Lower lobe of right lung (tissue), 2 donors: ENCODE data around the gene ABCA5. TPM values are rescaled to one million over a fixed set of nuclear protein-coding genes. Genes with fewer than 3 reads are reported as not detected.

Source experiments
- ATAC-seq, 2 donors: fragments of 200-7000 bp; cut with Tn5 transposase; one replicate each; pipeline ENCODE4 v1.9.1; 2020 to 2022; ENCODE audit warnings: mild to moderate bottlenecking in 2 of 2, moderate library complexity in 2 of 2
- DNase-seq: peaks from one replicate; pipeline ENCODE4 v3.0.0-alpha.2; 2020
- H3K27ac ChIP-seq: fragments of 200-600 bp; one replicate; pipeline ENCODE4 v1.8.0; 2022
- H3K27me3 ChIP-seq: fragments of 200-600 bp; one replicate; pipeline ENCODE4 v1.8.0; 2022; ENCODE audit warnings: low read depth
- H3K36me3 ChIP-seq: fragments of 200-600 bp; one replicate; pipeline ENCODE4 v1.8.0; 2022; ENCODE audit warnings: mild to moderate bottlenecking
- H3K4me1 ChIP-seq: fragments of 200-600 bp; one replicate; pipeline ENCODE4 v1.8.0; 2022
- H3K4me3 ChIP-seq: fragments of 200-600 bp; one replicate; pipeline ENCODE4 v1.8.0; 2022; ENCODE audit warnings: mild to moderate bottlenecking
- H3K9me3 ChIP-seq: fragments of 200-600 bp; one replicate; pipeline ENCODE4 v1.8.0; 2022
- CTCF ChIP-seq: fragments of 200-600 bp; IDR thresholded peaks from one replicate; pipeline ENCODE4 v1.8.0; 2022; ENCODE audit warnings: antibody characterized with exemption, mild to moderate bottlenecking
- intact Hi-C: fragments of 100-400 bp; cut with DNase I; formaldehyde crosslinking; loops from one replicate; pipeline ENCODE4 v1.11.0; 2022
- total RNA-seq: library from RNA; stranded (reverse); fragmentation: NEBNext Ultra II Directional; extraction: Animal tissue kit (Norgen Biotek cat#: 25700); gene quantifications from one replicate; pipeline ENCODE4 v1.2.1, GENCODE V29; 2021
- donor health status: DM: no; HTN: yes; CAD: no; lungs with severe emphysema.

ABCA5 gene
- total RNA-seq, 1 donor from 2014 or later, result 20.5 TPM

- Histone ChIP-seq H3K4me3 (no peak overlapping the region), H3K27ac (no peak overlapping the region), H3K27me3 (no peaks in the 10 kb centered on the region), H3K36me3 (no peaks in the 10 kb centered on the region), H3K9me3 (no peaks in the 10 kb centered on the region), H3K4me1 (no peaks in the 10 kb centered on the region)
- DNase-seq (no peak), ATAC-seq (no peak)
- no peak for TF ChIP-seq CTCF
- intact Hi-C loops, result loop anchor here (10.0 kb wide), 1 partner anchor 465 kb away; no protein-coding TSS in a partner anchor
These were observed 87.0 kb downstream of the ABCA5 start for GRCh38 chr17:69239611-69240600.

- H3K36me3 ChIP-seq, result no peaks in the 10 kb centered on the region
- H3K9me3 ChIP-seq, result no peaks in the 10 kb centered on the region
- H3K4me1 ChIP-seq, result no peaks in the 10 kb centered on the region
- intact Hi-C loops, result loop anchor here (10.0 kb wide), 1 partner anchor 462 kb away; no protein-coding TSS in a partner anchor
- ATAC-seq, result no peak
- no peak overlapping the region for H3K27ac ChIP-seq
- TF ChIP-seq CTCF, result no peak
- no peak overlapping the region for H3K4me3 ChIP-seq
- no peak for DNase-seq
- no peaks in the 10 kb centered on the region for H3K27me3 ChIP-seq
These were observed 90.0 kb downstream of the ABCA5 start for GRCh38 chr17:69236946-69237345.

GRCh38 chr17:69236464-69236863 is 90.5 kb downstream of the ABCA5 start:
- Histone ChIP-seq H3K4me1 (no peaks in the 10 kb centered on the region), H3K27ac (no peak overlapping the region), H3K36me3 (no peaks in the 10 kb centered on the region), H3K4me3 (no peak overlapping the region), H3K27me3 (no peaks in the 10 kb centered on the region), H3K9me3 (no peaks in the 10 kb centered on the region)
- intact Hi-C loops, result loop anchor here (10.0 kb wide), 1 partner anchor 462 kb away; no protein-coding TSS in a partner anchor
- ATAC-seq (no peak), DNase-seq (no peak)
- TF ChIP-seq CTCF, result no peak

GRCh38 chr17:69235338-69236058 is 91.4 kb downstream of the ABCA5 start:
- Histone ChIP-seq H3K4me1 (no peaks in the 10 kb centered on the region), H3K4me3 (no peak overlapping the region), H3K9me3 (no peaks in the 10 kb centered on the region), H3K27me3 (no peaks in the 10 kb centered on the region), H3K27ac (no peak overlapping the region), H3K36me3 (no peaks in the 10 kb centered on the region)
- peak; percentile 72 for TF ChIP-seq CTCF
- DNase-seq (peak; percentile 64), ATAC-seq (peak; percentile 81 to 90)
- intact Hi-C loops, result loop anchor here (10.0 kb wide), 1 partner anchor 461 kb away; no protein-coding TSS in a partner anchor

- no peaks in the 10 kb centered on the region for H3K36me3 ChIP-seq
These were observed 94.3 kb downstream of the ABCA5 start for GRCh38 chr17:69232650-69233049.

More at GRCh38 chr17:69232650-69233049, 94.3 kb downstream of the ABCA5 start:
- no peak for TF ChIP-seq CTCF
- H3K27ac ChIP-seq, result no peak overlapping the region
- ATAC-seq, result no peak
- no peak for DNase-seq
- H3K27me3 ChIP-seq, result no peaks in the 10 kb centered on the region
- H3K4me3 ChIP-seq, result no peak overlapping the region
- intact Hi-C loops, result loop anchor here (10.0 kb wide), 1 partner anchor 458 kb away; no protein-coding TSS in a partner anchor
- H3K4me1 ChIP-seq, result no peaks in the 10 kb centered on the region
- H3K9me3 ChIP-seq, result no peaks in the 10 kb centered on the region
